ENCODE measurements around the gene METTL8.

Gene METTL8

GRCh38 chr2:171394164-171394740 lies 39.5 kb downstream of the METTL8 start:
- no peak for DNase-seq (ENCODE audit: extremely low spot score)
- no peak for TF ChIP-seq ELF4 (IDR thresholded peaks at IDR 0.05)
- no peak for TF ChIP-seq FOXK2 (IDR thresholded peaks at IDR 0.05)
- TF ChIP-seq FOXA1 (IDR thresholded peaks at IDR 0.05): no peak
- no peak for TF ChIP-seq L3MBTL2 (conservative IDR thresholded peaks at IDR 0.05)
- TF ChIP-seq LEF1 (IDR thresholded peaks at IDR 0.05; ENCODE audit: borderline replicate concordance): no peak
- no peak for TF ChIP-seq ARNT (IDR thresholded peaks at IDR 0.05)
- no peak for TF ChIP-seq SUZ12 (IDR thresholded peaks at IDR 0.05)
- no peak for TF ChIP-seq PKNOX1 (IDR thresholded peaks at IDR 0.05)
- no peak for TF ChIP-seq NFRKB (IDR thresholded peaks at IDR 0.05)
- ChIA-PET CTCF (no interaction called here), POLR2A (interaction anchor here (1.1 kb wide), 1 partner anchor 40 kb away, joined by 3 read pairs; the partner anchor contains the start of genes DCAF17 and METTL8)

GRCh38 chr2:171393487-171393886 lies 40.3 kb downstream of the METTL8 start:
- ChIA-PET POLR2A (interaction anchor here (0.8 to 1.1 kb wide), 2 partner anchors 11 to 40 kb away, joined by 3 read pairs; partner anchors contain the start of genes DCAF17 and METTL8), CTCF (no interaction called here)
- no peak for DNase-seq (ENCODE audit: extremely low spot score)
- TF ChIP-seq SP1 (IDR thresholded peaks at IDR 0.05): no peak
- no peak for TF ChIP-seq SUZ12 (IDR thresholded peaks at IDR 0.05)
- no peak for TF ChIP-seq PKNOX1 (IDR thresholded peaks at IDR 0.05)
- no peak for TF ChIP-seq ELF4 (IDR thresholded peaks at IDR 0.05)
- no peak for TF ChIP-seq BHLHE40 (IDR thresholded peaks at IDR 0.05; ENCODE audit: borderline replicate concordance)
- TF ChIP-seq L3MBTL2 (conservative IDR thresholded peaks at IDR 0.05): no peak
- no peak for TF ChIP-seq TARDBP (IDR thresholded peaks at IDR 0.05)
- no peak for TF ChIP-seq ARNT (IDR thresholded peaks at IDR 0.05)
- TF ChIP-seq ZNF384 (IDR thresholded peaks at IDR 0.05): no peak
- no peak for TF ChIP-seq NFRKB (IDR thresholded peaks at IDR 0.05)
- no peak for TF ChIP-seq HDGF (IDR thresholded peaks at IDR 0.05; ENCODE audit: borderline replicate concordance)

- ChIA-PET POLR2A (no interaction called here), CTCF (interaction anchor here (0.6 kb wide), 1 partner anchor 109 kb away, joined by 4 read pairs; no protein-coding TSS in a partner anchor)
- TF ChIP-seq HDGF (IDR thresholded peaks at IDR 0.05; ENCODE audit: borderline replicate concordance) (no peak), SP1 (IDR thresholded peaks at IDR 0.05) (no peak), SUZ12 (IDR thresholded peaks at IDR 0.05) (no peak), LEF1 (IDR thresholded peaks at IDR 0.05; ENCODE audit: borderline replicate concordance) (no peak), PKNOX1 (IDR thresholded peaks at IDR 0.05) (no peak), ARNT (IDR thresholded peaks at IDR 0.05) (no peak), L3MBTL2 (conservative IDR thresholded peaks at IDR 0.05) (no peak), CTBP1 (IDR thresholded peaks at IDR 0.05; ENCODE audit: borderline replicate concordance) (no peak), BHLHE40 (IDR thresholded peaks at IDR 0.05; ENCODE audit: borderline replicate concordance) (no peak), NFRKB (IDR thresholded peaks at IDR 0.05) (no peak), TARDBP (IDR thresholded peaks at IDR 0.05) (no peak), FOXA1 (IDR thresholded peaks at IDR 0.05) (no peak)
- no peak for DNase-seq (ENCODE audit: extremely low spot score)
These were observed 42.3 kb downstream of the METTL8 start for GRCh38 chr2:171391532-171391931.

GRCh38 chr2:171390941-171391516 lies 42.8 kb downstream of the METTL8 start:
- no peak for DNase-seq (ENCODE audit: extremely low spot score)
- CTCF ChIA-PET: no interaction called here
- TF ChIP-seq SUZ12 (IDR thresholded peaks at IDR 0.05): no peak
- no peak for TF ChIP-seq FOXM1 (IDR thresholded peaks at IDR 0.05; ENCODE audit: borderline replicate concordance)
- TF ChIP-seq CTBP1 (IDR thresholded peaks at IDR 0.05; ENCODE audit: borderline replicate concordance): no peak
- TF ChIP-seq ELF4 (IDR thresholded peaks at IDR 0.05): no peak
- TF ChIP-seq NFRKB (IDR thresholded peaks at IDR 0.05): no peak
- POLR2A ChIA-PET: no interaction called here

GRCh38 chr2:171389780-171390179 lies 44.0 kb downstream of the METTL8 start:
- TF ChIP-seq FOXK2 (IDR thresholded peaks at IDR 0.05) (no peak), PKNOX1 (IDR thresholded peaks at IDR 0.05) (no peak), FOXM1 (IDR thresholded peaks at IDR 0.05; ENCODE audit: borderline replicate concordance) (no peak), L3MBTL2 (conservative IDR thresholded peaks at IDR 0.05) (no peak), CTBP1 (IDR thresholded peaks at IDR 0.05; ENCODE audit: borderline replicate concordance) (no peak)
- no peak for DNase-seq (ENCODE audit: extremely low spot score)
- ChIA-PET CTCF (interaction anchor here (0.7 kb wide), 1 partner anchor 44 kb away, joined by 3 read pairs; the partner anchor contains the start of genes DCAF17 and METTL8), POLR2A (no interaction called here)

GRCh38 chr2:171389325-171389724 lies 44.5 kb downstream of the METTL8 start:
- TF ChIP-seq HDGF (IDR thresholded peaks at IDR 0.05; ENCODE audit: borderline replicate concordance) (no peak), FOXM1 (IDR thresholded peaks at IDR 0.05; ENCODE audit: borderline replicate concordance) (no peak)
- DNase-seq (ENCODE audit: extremely low spot score): no peak
- ChIA-PET POLR2A (no interaction called here), CTCF (interaction anchor here (0.5 to 0.7 kb wide), 2 partner anchors 45 to 251 kb away, joined by 3 to 5 read pairs; partner anchors contain the start of genes DCAF17 and METTL8)

All from HEK293T (cell line).